ENCODE measurements around the gene ATP2C2. TPM values are rescaled to one million over a fixed set of nuclear protein-coding genes. Genes with fewer than 3 reads are reported as not detected.

Gene ATP2C2
- total RNA-seq, 1 experiment from 2014 or later: 4.3 TPM

- CTCF ChIA-PET: interaction anchor here (0.6 to 0.8 kb wide), 2 partner anchors 49 to 185 kb away, joined by 3 read pairs; no protein-coding TSS in a partner anchor
- no peak overlapping the region for H3K27ac Mint-ChIP-seq
Observed at GRCh38 chr16:84461413-84462295, 93.3 kb downstream of the ATP2C2 start.

GRCh38 chr16:84462296-84463210 lies 94.2 kb downstream of the ATP2C2 start:
- ChIA-PET POLR2A (no interaction called here), CTCF (interaction anchor here (0.8 kb wide), 1 partner anchor 186 kb away, joined by 3 read pairs; no protein-coding TSS in a partner anchor)
- DNase-seq (ENCODE audit: low spot score) (no peak), ATAC-seq (no peak)
- H3K36me3 Mint-ChIP-seq: peaks cover 22% of the 10 kb centered on the region
- H3K9me3 Mint-ChIP-seq: peaks cover 15% of the 10 kb centered on the region
- no peak overlapping the region for H3K4me3 Mint-ChIP-seq
- no peaks in the 10 kb centered on the region for H3K4me1 Mint-ChIP-seq
- no peaks in the 10 kb centered on the region for H3K27me3 Mint-ChIP-seq (ENCODE audit: low read depth)
- H3K27ac Mint-ChIP-seq: no peak overlapping the region
- TF ChIP-seq TEAD1 (CRISPR knock-in tag; IDR thresholded peaks at IDR 0.05) (no peak), ZBTB43 (CRISPR knock-in tag; IDR thresholded peaks at IDR 0.05) (no peak), AFF4 (CRISPR knock-in tag; IDR thresholded peaks at IDR 0.05; ENCODE audit: borderline replicate concordance) (no peak), FOXP4 (CRISPR knock-in tag; IDR thresholded peaks at IDR 0.05) (no peak), HMGA2 (CRISPR knock-in tag; IDR thresholded peaks at IDR 0.05) (no peak), GRHL2 (CRISPR knock-in tag; IDR thresholded peaks at IDR 0.05; ENCODE audit: insufficient replicate concordance, severe bottlenecking) (no peak), ZNF416 (CRISPR knock-in tag; IDR thresholded peaks at IDR 0.05) (no peak), ZNF396 (CRISPR knock-in tag; IDR thresholded peaks at IDR 0.05; ENCODE audit: borderline replicate concordance) (no peak), ARID4B (CRISPR knock-in tag; IDR thresholded peaks at IDR 0.05; ENCODE audit: borderline replicate concordance) (no peak), ZNF219 (CRISPR knock-in tag; IDR thresholded peaks at IDR 0.05; ENCODE audit: borderline replicate concordance) (no peak), ZNF232 (CRISPR knock-in tag; IDR thresholded peaks at IDR 0.05) (no peak), TEAD4 (CRISPR knock-in tag; IDR thresholded peaks at IDR 0.05) (no peak), AR (CRISPR knock-in tag; IDR thresholded peaks at IDR 0.05) (no peak)

More at GRCh38 chr16:84461413-84462295, 93.3 kb downstream of the ATP2C2 start:
- POLR2A ChIA-PET: no interaction called here
- no peak overlapping the region for H3K4me3 Mint-ChIP-seq
- H3K4me1 Mint-ChIP-seq: no peaks in the 10 kb centered on the region
- H3K27me3 Mint-ChIP-seq (ENCODE audit: low read depth): no peaks in the 10 kb centered on the region
- H3K9me3 Mint-ChIP-seq: peaks cover 6% of the 10 kb centered on the region
- ATAC-seq: no peak
- DNase-seq (ENCODE audit: low spot score): no peak
- peaks cover 13% of the 10 kb centered on the region for H3K36me3 Mint-ChIP-seq
- TF ChIP-seq TCF7 (CRISPR knock-in tag; IDR thresholded peaks at IDR 0.05; ENCODE audit: low read depth) (no peak), NR2C2 (CRISPR knock-in tag; IDR thresholded peaks at IDR 0.05) (no peak), TEAD4 (CRISPR knock-in tag; IDR thresholded peaks at IDR 0.05) (no peak), ATF3 (CRISPR knock-in tag; conservative IDR thresholded peaks at IDR 0.05) (no peak)

All from WTC11 (cell line).